ENCODE results near the gene GTSF1L.

GTSF1L gene

DNA sequence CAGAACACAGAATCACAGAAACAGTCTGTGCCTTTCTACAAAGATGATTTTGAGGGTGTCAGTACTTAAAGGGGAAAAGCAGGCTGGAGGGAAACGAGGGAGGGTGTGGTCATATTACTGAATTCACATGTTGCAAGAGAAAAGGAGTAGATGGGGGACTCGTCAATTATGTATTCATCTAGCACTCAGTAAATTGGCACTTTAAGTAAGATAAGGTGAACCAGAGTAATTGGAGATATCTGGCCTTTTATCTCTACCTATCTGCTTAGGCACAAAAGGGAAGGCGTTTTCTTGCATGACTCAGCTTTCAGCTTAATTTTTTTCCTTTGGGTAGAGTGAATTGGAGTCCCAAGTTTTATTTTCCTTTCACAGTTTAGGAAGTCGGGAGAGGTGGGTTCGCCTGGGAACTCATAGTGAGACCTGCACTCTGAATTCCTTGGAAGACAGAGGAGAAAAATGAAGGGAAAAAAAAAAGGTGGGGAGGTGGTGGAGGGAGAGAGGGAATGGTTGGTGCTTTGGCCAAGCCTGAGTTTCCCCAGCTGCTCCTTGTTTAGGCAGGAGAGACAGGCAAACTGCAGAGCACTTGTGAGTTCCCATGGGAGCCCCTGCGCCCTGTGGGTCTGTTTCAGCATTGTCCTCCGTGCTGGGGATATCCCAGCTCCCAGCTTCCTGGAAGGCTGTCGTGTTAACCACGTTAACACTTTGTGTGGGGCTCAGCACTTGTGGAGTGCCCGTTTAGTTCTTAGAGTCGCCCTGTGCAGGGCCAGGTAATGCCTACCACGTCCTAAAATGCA is 19.7 kb upstream of the GTSF1L start:
- no peak for DNase-seq (ENCODE audit: low read depth in 2 of 2)

DNA sequence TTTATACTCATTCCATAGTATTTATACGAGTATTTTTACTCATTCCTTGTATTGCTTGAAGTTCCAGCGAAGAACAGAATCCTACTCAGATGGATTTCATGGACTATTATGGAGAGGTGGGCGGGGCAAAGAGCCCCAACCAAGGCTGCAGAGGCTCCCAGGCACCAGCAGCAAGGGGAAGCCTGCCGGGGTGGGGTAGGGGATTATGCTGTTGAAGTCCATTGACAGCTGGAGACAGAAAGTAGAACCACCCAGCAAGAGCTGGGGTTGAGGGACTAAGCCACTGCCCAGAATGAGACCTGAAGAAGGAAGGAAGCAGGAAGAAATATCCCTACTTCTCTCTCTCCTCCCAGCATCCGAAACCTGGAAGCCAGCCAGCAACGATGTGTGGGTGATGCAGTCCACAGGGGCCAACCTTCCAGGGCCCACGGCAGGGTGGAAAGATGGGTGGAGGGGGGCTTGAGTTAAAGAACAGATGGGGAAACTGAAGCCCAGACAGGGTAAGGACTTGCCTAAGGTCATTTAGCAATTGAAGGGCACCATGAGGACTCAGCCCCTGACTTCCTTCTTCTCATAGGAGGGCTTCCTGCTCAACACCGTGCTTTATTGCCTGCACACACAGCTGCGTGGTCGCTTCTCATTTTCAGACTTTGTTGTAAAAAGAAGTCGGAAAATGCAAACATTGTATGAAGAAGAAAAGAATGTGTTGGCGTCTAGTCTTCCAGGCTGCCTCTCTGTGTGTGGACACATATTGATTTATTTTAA is 18.3 kb upstream of the GTSF1L start:
- no peak for DNase-seq (ENCODE audit: low read depth in 2 of 2)

DNA sequence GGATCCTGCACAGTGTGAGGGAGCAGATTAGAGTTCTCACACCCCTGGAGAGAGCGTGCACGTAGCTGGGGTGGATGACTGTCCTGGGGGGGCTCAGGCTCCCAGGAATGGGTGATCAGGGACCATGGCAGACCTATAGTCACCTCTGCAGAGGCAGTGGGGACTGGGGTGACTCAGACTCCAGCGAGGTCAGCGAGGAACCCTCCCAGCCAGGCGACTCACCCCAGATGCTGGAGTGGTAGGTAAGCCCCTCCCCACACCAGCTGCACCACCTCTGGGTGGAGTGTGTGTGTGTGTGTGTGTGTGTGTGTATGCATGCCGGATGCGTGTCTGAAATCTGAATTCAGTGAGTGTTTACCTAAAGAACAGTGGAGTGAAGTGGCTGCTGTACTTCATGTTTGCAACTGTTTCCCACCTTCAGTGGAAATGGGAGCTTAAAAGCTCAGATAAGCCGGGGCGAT is 17.4 kb upstream of the GTSF1L start:
- DNase-seq (ENCODE audit: low read depth in 2 of 2) = no peak

DNA sequence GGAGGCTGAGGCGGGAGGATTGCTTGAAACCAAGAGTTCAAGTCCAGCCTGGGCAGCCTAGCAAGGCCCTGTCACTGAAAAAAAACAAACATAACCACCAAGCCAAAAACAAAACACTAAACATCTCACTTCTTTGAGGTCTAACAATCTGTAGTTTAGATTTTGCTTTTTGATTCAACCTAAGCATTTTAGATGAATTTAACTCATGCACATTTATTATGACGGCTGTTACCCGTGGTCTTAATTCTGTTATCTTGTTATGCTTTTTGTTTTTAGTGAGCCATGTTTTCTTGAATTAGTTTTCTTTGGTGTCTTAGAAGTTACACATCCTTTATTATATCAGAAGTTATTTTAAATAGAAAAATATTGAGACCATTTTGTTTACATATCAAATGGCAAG is 13.8 kb upstream of the GTSF1L start:
- no peak for DNase-seq (ENCODE audit: low read depth in 2 of 2)

DNA sequence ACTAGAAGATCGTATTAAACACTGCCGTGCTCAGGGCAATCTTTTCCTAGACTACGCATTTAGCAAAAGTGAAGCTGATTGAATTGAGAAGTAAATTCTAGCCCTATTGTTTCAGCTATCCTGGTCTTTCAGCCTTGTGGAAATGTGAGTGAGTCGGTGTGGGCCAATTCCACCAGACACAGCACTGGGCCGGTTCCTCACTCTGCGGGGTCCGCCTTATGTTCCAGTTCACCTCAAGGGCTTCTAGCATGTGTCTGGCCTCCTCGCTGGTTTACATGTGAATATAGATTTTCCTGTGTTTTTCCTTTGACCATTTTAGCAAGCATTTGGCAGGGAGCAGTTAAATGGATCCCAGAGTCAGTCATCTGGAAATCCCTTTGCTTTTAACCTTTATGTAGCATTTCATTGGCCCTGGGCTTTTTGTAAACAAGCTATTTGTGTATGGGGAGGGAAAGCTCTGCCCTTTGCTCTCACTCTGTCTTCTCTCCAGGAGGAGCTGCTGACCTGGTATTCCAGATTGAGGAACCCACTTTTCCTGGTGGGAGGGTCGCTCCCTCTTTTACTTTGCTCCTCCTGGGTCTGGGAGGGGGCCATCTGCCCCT is 12.4 kb upstream of the GTSF1L start:
- DNase-seq (ENCODE audit: low read depth in 2 of 2) = no peak

DNA sequence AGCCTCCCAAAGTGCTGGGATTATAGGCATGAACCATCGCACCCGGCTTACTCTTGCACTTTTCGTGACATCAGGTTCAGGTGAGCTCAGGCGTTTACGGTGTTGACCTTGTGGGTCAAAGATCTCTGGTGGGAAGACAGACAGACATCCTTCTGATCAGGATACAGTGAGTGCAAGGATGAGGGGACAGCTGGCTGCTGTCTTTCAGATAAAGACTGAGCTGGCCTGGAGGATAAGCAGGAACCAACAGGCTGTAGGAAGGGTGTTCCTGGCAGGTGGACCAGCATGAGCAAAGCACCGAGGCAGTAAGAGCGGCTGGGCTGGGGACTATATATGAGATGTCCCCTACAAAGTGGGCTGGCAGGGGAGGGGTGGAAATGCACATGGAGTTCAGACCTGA is 11.1 kb upstream of the GTSF1L start:
- DNase-seq (ENCODE audit: low read depth in 2 of 2) = no peak

DNA sequence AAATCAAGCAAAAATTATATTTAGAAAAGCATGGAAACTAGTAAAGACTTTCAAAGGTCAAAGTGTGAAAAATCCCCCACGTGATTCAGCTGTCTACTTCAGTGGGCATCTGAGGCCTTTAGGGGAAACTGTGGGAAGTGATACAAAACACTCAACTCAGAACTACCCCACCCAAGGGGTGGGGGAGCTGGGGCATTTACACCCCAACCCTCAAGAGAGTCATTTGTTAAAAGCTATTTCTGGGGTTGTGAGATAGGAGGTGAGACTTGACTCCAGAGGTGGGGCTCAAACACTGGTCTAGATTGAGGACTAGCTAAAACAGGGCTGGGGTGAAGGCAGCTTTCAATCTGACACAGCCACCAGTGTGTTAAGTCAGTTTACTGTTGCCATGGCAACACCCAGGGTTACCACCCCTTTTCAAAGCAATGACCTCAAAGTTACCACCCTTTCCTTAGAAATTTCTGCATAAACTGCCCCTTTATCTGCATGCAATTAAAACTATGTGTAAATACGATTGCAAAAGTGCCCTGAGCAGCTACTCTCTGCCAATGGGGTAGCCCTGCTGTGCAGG is 9.9 kb upstream of the GTSF1L start:
- no peak for DNase-seq (ENCODE audit: low read depth in 2 of 2)

DNA sequence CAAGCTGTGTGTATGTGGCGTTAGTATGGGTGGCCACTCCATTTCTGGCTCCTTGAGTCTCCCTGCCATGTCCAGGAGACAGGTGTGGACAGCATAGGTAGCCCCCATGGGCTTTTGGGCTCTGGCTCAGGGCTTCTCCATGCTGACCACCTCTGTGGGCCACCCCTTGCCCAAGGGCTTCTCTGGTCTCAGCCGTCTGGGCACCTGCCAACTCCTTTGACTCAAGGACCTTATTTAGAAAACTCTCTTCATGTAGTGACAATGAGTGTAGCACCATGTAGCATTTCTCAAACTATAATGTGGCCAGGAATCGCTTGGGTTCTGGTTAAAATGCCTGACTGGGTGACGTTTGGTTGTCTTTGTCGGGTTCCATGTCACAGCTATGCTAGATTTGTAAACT is 5.1 kb upstream of the GTSF1L start:
- no peak for DNase-seq (ENCODE audit: low read depth in 2 of 2)

DNA sequence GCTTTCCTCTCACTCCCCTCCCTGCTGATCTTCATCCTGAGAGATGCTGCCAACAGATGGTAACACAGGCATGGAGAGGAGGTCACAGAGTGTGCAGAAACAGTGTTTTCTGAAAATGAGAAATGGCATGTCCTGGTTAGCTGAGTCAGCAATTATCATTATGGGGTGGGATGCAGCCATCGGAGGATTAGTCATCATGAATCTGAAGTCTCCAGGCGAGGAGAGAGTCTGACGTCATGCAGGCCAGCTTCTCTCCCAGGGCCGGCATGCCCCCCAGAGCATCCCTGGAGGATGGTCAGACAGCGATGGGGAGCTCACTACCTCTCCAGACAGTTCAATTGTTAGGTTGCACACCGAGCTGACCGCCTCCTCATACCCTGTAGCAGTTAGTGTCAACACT is 4.7 kb upstream of the GTSF1L start:
- no peak for DNase-seq (ENCODE audit: low read depth in 2 of 2)

DNA sequence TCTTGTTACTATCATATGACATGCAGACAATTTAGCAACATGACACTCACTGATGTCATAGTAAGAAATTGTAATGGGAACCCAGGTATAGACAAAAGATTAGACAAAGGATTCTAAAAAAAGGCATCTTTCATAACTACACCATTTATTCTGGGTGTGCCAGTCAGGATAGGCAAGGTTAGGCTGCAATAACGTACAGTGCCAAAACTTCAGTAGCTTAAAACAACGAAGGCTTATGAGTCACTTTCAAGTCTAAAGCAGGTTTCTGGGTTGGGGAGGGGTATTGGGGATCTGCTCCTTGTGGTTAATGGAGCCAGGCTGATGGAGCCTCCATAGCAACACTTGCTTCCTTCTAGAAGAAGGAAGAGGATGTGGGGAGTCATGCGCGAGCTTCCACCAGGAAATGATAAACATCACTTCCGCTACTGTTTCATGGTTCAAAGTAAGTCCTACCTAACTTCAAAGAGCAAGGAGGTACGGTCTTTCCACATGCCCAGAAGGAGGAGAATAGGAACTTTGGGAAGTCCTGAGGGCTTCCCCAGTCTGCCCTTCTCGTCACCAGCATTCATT is 2.0 kb upstream of the GTSF1L start:
- DNase-seq (ENCODE audit: low read depth in 2 of 2) = no peak

DNA sequence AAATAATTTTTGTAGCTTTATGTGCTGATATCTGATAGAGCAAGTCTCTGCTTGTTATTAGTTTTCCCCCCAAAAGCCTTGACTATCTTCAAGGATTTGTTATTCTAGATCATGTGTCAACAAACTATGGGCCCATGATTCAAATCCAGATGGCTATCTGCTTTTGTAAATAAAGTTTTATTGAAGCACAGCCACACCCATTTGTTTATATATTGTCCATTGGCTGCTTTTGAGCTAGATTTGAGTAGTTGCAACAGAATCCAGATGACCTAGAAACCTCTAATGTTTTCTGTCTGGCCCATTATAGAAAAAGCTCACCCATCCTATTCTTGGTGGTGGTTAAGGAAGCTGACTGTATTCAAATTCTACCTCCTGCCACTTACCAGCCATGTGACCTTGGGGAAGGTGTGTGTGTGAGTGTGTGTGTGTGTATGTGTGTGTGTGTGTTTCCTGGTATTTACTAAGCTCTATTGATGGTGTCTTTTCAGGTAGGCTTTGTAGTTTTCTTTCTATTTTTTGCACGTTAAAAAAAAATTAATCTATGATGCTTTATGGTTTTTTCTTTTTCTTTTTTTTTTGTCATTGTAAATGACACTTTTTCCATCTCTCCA is 1.3 kb upstream of the GTSF1L start:
- DNase-seq (ENCODE audit: low read depth in 2 of 2) = no peak

DNA sequence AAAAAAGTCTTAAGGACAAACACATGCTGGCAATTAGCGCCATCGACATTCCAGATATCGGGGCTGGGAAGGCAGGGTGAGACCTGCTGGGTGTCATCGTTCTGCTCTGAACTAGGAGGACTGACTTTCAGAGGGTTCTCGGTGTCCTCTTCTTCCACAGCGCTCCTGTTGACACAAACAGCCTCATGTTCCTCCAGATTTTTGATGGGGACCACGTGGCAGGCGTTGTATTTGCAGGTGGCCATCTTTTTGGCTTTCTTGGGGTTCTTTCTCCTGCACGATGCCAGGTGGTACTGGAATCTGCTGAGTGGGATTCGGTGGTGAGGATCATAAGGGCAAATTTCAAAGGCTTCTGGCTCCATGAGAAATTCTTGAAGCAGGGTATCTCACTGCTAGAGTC is 469 bp downstream of the GTSF1L start:
- no peak for DNase-seq (ENCODE audit: low read depth in 2 of 2)

DNA sequence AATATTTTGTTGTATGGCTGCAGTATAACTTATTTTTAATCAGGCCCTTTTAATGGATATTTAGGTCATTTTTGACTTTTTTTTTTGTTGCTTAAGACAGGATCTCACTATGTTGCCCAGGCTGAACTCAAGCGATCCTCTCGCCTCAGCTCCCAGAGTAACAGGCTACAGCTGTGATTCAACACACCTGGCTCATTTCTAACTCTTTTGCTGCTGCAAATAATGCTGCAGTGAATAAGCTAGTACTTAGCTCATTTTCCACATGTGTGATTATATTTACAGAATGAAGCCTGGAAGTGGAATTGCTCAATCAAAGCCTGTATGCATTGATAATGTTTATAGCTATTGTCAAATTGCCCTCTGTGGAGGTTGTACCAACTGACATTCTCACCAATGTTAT is 1.1 kb downstream of the GTSF1L start:
- no peak for DNase-seq (ENCODE audit: low read depth in 2 of 2)

DNA sequence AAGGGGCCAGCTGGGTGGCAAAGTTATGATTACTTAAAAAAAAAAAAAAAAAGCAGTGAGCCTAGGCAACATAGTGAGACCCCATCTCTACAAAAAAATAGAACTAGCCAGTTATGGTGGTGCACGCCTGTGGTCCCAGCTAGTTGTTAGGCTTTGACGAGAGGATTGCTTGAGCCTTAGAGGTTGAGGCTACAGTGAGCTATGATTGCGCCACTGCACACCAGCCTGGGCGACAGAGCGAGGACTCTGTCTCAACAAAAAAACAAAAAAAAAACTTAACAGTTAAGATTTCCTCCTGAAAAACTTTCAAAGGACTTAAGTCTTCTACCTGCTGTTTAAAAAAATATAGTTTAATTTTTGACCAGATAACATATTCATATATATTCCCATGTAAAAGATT is 2.4 kb downstream of the GTSF1L start:
- no peak for DNase-seq (ENCODE audit: low read depth in 2 of 2)

DNA sequence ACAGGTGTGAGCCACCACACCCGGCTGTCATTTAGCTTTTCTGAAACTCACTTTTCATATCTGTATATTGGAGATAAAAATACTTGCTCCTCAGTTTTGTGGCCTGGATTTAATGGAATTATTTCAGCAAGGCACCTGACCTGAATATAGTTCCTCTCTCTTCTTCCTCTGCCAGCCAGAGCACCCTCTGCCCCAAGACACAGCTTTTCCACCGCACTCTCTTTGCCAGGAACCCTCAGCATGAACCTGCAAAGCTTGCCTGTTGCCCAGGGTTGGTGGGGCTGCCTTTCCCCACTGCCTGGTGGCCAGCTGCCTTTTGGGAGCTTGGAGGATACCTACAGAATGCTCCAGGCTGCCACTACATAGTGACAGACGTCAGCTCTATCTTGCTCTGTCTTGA is 3.1 kb downstream of the GTSF1L start:
- no peak for DNase-seq (ENCODE audit: low read depth in 2 of 2)

DNA sequence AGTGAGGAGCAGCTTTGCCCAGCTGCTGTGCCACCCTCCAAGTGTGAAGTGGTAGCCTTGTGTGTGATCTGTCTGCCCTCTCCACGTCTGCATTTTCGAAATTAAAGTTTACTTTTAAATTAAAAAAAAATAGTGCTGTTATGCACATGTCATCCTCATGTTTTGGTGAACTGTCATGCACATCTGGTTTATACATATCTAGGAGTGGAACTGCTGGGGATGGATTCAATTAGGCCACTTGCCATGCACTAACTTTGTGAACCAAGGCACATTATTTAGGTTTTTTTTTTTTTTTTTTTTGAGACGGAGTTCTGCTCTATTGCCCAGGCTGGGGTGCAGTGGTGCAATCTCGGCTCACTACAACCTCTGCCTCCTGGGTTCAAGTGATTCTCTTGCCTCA is 3.6 kb downstream of the GTSF1L start:
- DNase-seq (ENCODE audit: low read depth in 2 of 2) = no peak

DNA sequence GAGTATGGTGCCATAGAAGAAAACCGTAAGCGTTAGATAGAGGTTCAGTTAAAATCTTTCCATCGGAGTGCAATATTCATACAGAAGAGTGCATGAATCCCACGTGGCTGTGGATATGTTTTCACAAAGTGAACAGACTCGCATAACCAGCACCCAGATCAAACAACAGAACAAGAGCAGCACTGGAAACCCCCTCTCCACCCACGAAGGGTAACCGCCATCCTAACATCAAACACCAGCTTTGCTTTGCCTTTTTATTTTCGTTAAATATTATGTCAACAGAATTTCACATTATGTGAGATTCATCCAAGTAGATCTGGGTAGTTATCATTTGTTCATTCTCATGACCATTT is 4.7 kb downstream of the GTSF1L start:
- DNase-seq (ENCODE audit: low read depth in 2 of 2) = peak; percentile 30 to 43

DNA sequence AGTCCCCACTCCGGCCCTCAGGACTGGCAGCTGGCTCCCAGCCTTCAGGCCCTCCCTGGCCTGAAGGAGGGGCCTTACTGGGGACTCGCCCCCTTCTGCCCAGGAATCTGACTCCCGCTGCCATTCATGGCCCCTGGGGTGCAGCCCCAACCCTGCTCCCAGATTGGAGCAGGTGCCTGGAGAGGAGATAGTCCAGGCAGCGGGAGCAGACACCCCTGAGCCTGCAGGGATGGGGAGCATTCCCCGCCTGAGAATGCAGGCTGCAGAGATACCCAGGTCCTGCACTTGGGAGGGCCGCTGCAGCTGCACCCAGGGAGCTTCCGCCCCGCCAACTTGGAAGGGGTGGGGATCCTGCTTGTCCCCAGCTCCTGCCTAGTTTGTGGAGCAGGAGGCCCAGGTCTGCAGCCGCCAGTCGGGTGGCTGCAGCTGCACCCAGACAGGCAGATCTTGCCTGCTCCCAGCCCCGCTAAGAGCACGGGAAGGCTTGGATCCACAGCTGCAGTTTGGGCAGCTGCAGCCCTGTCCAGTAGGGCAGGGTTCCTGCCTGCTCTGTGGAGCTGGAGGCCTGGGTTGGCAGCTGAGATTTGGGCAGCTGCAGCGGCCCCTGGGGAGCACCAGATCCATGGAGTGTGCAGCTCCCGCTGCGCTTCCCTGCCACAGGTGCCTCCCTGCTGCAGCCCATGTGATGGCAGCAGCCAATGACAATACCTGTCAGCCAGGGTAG is 5.2 kb downstream of the GTSF1L start:
- no peak for DNase-seq (ENCODE audit: low read depth in 2 of 2)

DNA sequence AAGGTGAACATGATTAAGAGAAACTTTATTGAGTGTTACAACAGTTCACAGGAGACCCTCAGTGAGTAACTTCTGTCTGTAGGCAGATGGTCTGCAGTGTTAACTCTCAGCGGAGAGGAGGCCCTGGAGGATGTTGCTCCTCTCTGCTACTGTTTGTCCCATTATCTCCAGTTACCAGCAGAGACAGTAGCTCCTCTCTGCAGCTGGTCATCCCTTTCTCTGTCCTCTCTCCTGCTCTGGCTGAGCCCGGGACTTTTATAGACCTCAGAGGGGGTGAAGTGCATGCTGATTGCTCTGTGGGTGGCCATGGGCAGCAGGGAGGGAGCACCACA is 5.7 kb downstream of the GTSF1L start:
- DNase-seq (ENCODE audit: low read depth in 2 of 2) = no peak

DNA sequence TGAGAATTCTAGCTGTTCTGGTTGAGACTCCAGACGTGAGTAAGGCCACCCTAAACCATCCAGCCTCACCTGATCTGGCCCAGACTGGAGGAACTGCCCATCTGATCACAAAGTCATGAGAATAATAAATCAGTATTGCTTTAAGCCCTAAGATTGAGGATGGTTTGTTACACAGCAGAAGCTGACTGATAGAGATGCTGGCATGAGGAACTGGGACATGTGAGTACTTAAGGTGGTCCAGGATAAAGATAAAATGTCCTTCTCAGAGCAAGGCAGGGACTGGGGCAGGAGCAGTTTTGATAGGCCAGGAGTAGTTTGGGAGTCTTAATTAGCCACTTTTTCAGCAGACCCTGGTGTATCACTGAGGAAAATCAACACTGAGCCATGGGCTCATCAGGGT is 6.8 kb downstream of the GTSF1L start:
- no peak for DNase-seq (ENCODE audit: low read depth in 2 of 2)

DNA sequence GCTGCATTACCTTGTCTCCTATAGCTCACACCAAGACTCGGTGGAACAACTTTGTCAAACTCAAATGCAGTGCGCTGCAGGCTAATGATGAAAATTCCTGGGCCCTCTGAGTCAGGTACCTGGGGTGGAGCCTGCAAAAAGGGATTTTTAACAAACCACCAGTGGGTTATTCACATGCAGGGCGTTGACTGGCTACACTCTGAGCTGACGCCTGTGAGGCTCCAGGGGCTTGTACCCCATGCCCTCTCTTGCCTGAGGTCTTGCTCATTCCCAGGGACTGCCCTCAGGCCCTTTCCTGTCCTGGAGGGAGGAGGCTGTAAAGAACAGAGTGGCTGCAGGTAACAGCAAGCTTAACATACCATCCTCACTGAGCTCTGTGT is 9.2 kb downstream of the GTSF1L start:
- DNase-seq (ENCODE audit: low read depth in 2 of 2) = no peak

Measured in stimulated activated CD8-positive, alpha-beta memory T cell treated with anti-CD3 and anti-CD28 coated beads, Interleukin-7, amount 100 ng/mL, for 4 hours (primary cell).